Stomach smooth muscle (tissue), 2 donors: ENCODE measurements around the gene TM4SF18.

Experiments
- H3K27ac ChIP-seq: one replicate; pipeline ENCODE4 v1.7.0; 2013; ENCODE audit warnings: mild to moderate bottlenecking, low read length, inconsistent platforms
- H3K27me3 ChIP-seq, 2 donors: one replicate each; pipeline ENCODE4 v1.7.0; 2013; ENCODE audit warnings: low read length in 2 of 2; ENCODE audit not compliant: insufficient read depth in 2 of 2, control insufficient read depth in 1 of 2
- H3K36me3 ChIP-seq, 2 donors: one replicate each; pipeline ENCODE4 v1.7.0; 2013; ENCODE audit warnings: low read length in 2 of 2; ENCODE audit not compliant: control insufficient read depth in 2 of 2, insufficient read depth in 2 of 2
- H3K4me1 ChIP-seq: one replicate; pipeline ENCODE4 v1.7.0; 2013; ENCODE audit warnings: low read length; ENCODE audit not compliant: control insufficient read depth, insufficient read depth
- H3K4me3 ChIP-seq, 2 donors: one replicate each; pipeline ENCODE4 v1.7.0; 2013; ENCODE audit warnings: low read length in 2 of 2
- H3K9ac ChIP-seq, 2 donors: one replicate each; pipeline ENCODE4 v1.7.0; 2013; ENCODE audit warnings: low read length in 2 of 2, mild to moderate bottlenecking in 1 of 2
- H3K9me3 ChIP-seq, 2 donors: one replicate each; pipeline ENCODE4 v1.7.0; 2013; ENCODE audit warnings: low read length in 2 of 2; ENCODE audit not compliant: control insufficient read depth in 2 of 2
- donor health status: healthy.
- donor health status: Pancreatic carcinoma.

TM4SF18 gene

GRCh38 chr3:149366031-149366430, 32.6 kb upstream of the TM4SF18 start:
- Histone ChIP-seq H3K4me1 (no peaks in the 10 kb centered on the region), H3K36me3 (no peaks in the 10 kb centered on the region), H3K9ac (no peak overlapping the region), H3K9me3 (no peaks in the 10 kb centered on the region), H3K27ac (no peak overlapping the region), H3K4me3 (no peak overlapping the region), H3K27me3 (no peaks in the 10 kb centered on the region)

- Histone ChIP-seq H3K4me3 (no peak overlapping the region), H3K27me3 (no peaks in the 10 kb centered on the region), H3K9me3 (no peaks in the 10 kb centered on the region), H3K36me3 (no peaks in the 10 kb centered on the region), H3K4me1 (no peaks in the 10 kb centered on the region), H3K9ac (no peak overlapping the region), H3K27ac (no peak overlapping the region)
These were observed 31.2 kb upstream of the TM4SF18 start for GRCh38 chr3:149364624-149365023.

- no peak overlapping the region for H3K27ac ChIP-seq
- no peaks in the 10 kb centered on the region for H3K36me3 ChIP-seq
- no peaks in the 10 kb centered on the region for H3K27me3 ChIP-seq
- H3K9ac ChIP-seq: no peak overlapping the region
- no peaks in the 10 kb centered on the region for H3K4me1 ChIP-seq
- H3K9me3 ChIP-seq: no peaks in the 10 kb centered on the region
- H3K4me3 ChIP-seq: no peak overlapping the region
These were observed 29.6 kb upstream of the TM4SF18 start for GRCh38 chr3:149363053-149363452.

- no peaks in the 10 kb centered on the region for H3K36me3 ChIP-seq
- no peaks in the 10 kb centered on the region for H3K9me3 ChIP-seq
- H3K4me1 ChIP-seq: no peaks in the 10 kb centered on the region
- no peak overlapping the region for H3K9ac ChIP-seq
- no peak overlapping the region for H3K27ac ChIP-seq
- no peak overlapping the region for H3K4me3 ChIP-seq
- H3K27me3 ChIP-seq: no peaks in the 10 kb centered on the region
These were observed 28.9 kb upstream of the TM4SF18 start for GRCh38 chr3:149362366-149362765.

GRCh38 chr3:149356630-149357029, 23.2 kb upstream of the TM4SF18 start:
- Histone ChIP-seq H3K9ac (no peak overlapping the region), H3K4me3 (no peak overlapping the region), H3K27ac (no peak overlapping the region), H3K9me3 (no peaks in the 10 kb centered on the region), H3K4me1 (no peaks in the 10 kb centered on the region), H3K27me3 (no peaks in the 10 kb centered on the region), H3K36me3 (no peaks in the 10 kb centered on the region)

- no peaks in the 10 kb centered on the region for H3K36me3 ChIP-seq
- no peak overlapping the region for H3K9ac ChIP-seq
- no peaks in the 10 kb centered on the region for H3K9me3 ChIP-seq
- H3K27me3 ChIP-seq: no peaks in the 10 kb centered on the region
- H3K27ac ChIP-seq: no peak overlapping the region
- H3K4me3 ChIP-seq: no peak overlapping the region
- H3K4me1 ChIP-seq: no peaks in the 10 kb centered on the region
These were observed 22.7 kb upstream of the TM4SF18 start for GRCh38 chr3:149356044-149356592.

- Histone ChIP-seq H3K4me3 (no peak overlapping the region), H3K9ac (no peak overlapping the region), H3K9me3 (no peaks in the 10 kb centered on the region), H3K36me3 (no peaks in the 10 kb centered on the region), H3K4me1 (no peaks in the 10 kb centered on the region), H3K27me3 (peaks cover 0 to 3% of the 10 kb centered on the region in 2 donors), H3K27ac (no peak overlapping the region)
These were observed 20.2 kb upstream of the TM4SF18 start for GRCh38 chr3:149353581-149354184.

- H3K9me3 ChIP-seq: no peaks in the 10 kb centered on the region
- H3K27me3 ChIP-seq: peaks cover 0 to 3% of the 10 kb centered on the region in 2 donors
- no peak overlapping the region for H3K9ac ChIP-seq
- H3K36me3 ChIP-seq: no peaks in the 10 kb centered on the region
- H3K4me1 ChIP-seq: no peaks in the 10 kb centered on the region
- no peak overlapping the region for H3K27ac ChIP-seq
- H3K4me3 ChIP-seq: no peak overlapping the region
These were observed 19.1 kb upstream of the TM4SF18 start for GRCh38 chr3:149352556-149352955.

GRCh38 chr3:149343951-149344350, 10.5 kb upstream of the TM4SF18 start:
- Histone ChIP-seq H3K4me3 (no peak overlapping the region), H3K27me3 (peaks cover 0 to 2% of the 10 kb centered on the region in 2 donors), H3K36me3 (no peaks in the 10 kb centered on the region), H3K4me1 (peaks cover 5% of the 10 kb centered on the region), H3K9ac (no peak overlapping the region), H3K27ac (no peak overlapping the region), H3K9me3 (no peaks in the 10 kb centered on the region)

GRCh38 chr3:149342413-149343380, 9.3 kb upstream of the TM4SF18 start:
- Histone ChIP-seq H3K36me3 (no peaks in the 10 kb centered on the region), H3K4me3 (no peak overlapping the region), H3K27ac (no peak overlapping the region), H3K9me3 (no peaks in the 10 kb centered on the region), H3K9ac (no peak overlapping the region), H3K4me1 (peaks cover 5% of the 10 kb centered on the region), H3K27me3 (no peaks in the 10 kb centered on the region)
